GM18868 (cell line): ENCODE data around the gene MRPS10.
"Not testable (repeated sequence)": the region's sequence is repeated elsewhere in the genome, so short reads cannot be mapped to it uniquely, and the experiment has no call there.

Experiments
- ATAC-seq: cut with Tn5 transposase; IDR thresholded peaks from one replicate; pipeline ENCODE4 v1.9.1; 2021; ENCODE audit warnings: mild to moderate bottlenecking, moderate library complexity; ENCODE audit not compliant: unreplicated experiment

MRPS10 gene

DNA sequence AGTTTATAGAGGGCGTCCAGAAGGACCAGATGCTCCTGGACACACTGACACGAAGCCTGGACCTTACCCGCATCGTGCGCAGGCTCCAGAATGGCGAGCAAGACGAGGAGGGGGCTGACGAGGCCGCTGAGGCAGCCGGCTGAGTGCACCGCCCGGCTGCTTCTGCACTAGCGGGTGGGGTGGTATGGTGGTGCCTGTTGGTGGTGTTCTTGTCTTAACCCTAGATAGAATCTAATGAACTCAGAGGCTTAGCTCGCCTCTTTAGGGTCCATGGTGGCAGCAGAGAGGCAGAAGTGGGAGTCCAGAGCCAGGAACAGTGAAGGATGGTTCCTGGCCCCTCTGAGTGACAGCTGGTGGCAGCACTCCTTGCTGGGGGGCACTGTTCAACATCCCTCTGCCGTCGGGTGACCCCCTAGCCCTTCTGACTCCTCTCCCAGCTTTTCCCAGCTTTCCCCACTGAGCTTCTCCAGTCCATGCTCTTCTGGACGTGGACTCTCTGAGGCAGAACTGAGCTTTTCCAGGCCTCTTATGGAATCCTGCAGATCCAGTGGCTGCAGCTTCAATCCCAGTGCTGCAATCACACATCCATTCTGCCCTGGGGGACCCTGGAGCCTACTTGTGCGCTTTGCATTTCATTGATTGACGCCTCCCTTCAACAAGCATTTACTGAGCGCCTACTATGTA is 38.3 kb downstream of the MRPS10 start:
- ATAC-seq, result no peak

DNA sequence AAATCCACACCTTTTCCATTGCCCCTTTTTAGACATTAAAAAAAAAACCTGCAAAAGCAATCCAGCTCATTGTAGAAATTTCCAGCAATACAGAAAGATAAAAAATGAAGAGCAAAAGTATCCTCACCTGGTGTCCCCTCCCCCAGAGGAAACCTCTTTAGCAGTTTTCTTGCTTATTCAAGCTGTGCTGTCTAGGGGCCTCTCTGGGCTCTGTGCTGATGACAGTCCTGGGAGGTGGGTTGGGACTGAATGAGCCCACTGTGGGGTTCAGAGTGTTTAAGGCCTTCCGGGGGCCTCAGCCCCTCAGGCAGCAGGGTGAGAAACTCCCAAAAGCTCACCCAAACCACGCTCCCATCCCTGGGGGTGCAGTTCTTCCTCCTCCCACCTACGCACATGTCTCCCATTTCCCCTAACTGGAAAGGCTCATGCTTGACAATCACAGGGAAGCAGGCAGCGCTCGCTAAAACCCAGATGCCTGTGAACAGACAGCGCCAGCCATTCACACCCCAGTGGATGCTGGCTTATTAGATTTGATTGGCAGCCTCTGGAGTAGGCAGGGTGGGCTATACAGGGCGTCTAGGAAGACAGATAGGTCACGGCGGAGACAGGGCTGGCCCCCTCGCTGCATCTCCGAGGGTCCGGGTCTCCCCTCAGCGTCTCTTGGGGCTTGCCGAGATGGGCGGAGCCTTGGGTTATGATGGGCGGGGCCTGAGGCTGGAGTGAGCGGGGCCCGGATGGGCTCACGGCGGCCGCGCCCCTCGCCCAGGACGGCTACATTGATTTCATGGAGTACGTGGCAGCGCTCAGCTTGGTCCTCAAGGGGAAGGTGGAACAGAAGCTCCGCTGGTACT is 39.9 kb downstream of the MRPS10 start:
- no peak for ATAC-seq

DNA sequence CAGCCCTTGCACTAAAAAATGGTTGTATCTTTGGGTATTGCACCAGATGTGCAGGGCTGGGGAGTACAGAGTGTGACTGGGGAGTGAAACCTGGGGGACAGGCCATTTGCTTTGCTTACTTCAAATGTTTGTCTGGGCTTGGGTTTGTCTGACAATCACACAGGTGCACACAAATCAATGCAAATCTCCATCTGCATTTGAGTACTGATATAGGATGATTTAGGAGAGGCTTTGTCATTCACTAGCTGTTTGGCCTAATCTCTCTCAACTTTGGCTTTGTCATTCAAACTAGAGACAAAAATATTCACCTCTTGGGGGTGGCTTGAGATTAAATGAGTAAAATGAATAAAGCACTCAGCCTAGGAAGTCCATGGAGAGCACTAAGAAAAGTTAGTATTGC is 40.7 kb downstream of the MRPS10 start:
- no peak for ATAC-seq

DNA sequence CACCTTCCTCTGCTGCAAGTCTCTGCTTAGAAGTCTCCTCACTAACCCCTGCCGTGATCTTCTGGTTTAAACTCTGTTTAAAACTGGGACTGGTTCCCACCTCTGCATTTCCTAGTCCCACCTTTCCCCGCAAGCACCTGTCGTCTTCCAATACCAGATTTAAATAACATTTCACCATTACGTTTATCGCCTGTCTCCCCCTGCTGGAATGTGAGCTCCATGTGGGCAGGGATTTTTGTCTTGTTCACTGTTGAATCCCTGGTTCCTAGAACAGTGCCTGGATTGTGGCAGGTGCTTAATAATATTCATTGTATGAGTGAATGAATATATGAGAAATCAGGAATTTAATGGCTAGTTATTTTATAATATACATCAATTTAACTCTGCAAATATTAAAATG is 41.8 kb downstream of the MRPS10 start:
- no peak for ATAC-seq

DNA sequence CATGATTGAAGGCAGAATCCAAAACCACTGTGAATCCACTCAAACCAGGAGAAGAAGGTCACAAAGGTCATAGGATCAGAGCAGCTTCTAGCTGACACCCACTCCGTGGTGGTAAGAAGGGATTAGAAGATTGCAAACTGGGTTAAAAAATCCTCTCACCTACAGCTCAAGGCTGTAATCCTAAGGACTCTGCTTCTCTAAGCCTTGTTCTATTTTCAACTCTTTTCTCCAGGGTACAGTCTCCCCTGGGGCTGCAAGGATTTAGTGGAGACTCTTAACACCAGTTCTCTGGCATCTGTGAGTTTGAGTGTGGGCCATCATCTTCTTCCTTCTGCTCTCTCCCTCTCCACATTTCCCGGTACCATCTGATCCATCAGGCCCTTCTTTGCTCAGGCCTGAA is 44.6 kb downstream of the MRPS10 start, which contains the start of gene GUCA1A:
Gene GUCA1A (plus strand): TSS at position 264 of the 400 bp plus-strand sequence. CDS start 250 bp downstream, outside the sequence.
- no peak for ATAC-seq

DNA sequence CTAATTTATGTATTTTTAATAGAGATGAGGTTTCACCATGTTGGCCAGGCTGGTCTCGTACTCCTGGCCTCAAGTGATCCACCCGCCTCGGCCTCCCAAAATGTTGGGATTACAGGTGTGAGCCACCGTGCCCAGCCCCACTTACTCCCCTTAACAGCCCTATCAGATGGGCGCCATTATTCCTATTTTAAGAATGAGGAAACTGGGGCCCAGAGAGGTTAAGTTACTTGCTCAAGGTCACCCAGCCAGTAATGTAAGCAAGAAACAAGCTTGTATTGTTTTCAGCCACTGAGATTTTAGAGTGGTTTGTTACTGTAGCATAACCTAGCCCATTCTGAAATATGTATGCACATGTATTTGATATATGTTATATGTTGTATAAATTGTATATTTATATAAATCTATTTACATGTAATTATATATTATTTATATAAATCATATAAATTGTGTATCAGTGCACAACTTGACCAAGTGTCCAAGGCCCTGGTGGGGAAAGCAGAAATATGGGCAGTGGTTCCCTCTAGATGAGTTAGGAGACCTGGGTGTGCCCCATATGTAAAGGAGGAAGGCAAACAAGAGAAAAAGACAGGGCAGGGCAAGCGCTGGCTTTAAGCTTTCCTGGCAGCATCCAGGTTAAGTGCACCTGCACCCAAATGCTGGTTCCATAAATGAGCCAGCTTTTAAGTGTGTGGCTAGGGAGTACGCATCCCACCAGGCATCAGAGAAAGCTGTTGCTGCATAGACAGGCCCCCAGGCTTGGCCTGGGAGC is 45.7 kb downstream of the MRPS10 start:
- ATAC-seq, result no peak

DNA sequence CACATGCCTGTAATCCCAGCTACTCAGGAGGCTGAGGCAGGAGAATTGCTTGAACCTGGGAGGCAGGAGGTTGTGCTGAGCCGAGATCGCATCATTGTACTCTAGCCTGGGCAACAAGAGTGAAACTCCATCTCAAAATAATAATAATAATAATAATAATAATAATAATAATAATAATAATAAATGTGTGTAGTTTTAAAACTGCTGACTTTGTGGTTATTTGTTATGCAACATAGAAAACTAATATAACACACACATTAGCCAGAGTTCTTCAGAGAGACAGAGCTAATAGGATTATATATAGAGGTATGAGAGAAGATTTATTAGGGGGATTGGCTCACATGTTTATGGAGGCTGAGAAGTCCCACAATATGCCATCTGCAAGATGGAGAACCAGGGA is 47.9 kb downstream of the MRPS10 start:
- ATAC-seq, result not testable (repeated sequence)

DNA sequence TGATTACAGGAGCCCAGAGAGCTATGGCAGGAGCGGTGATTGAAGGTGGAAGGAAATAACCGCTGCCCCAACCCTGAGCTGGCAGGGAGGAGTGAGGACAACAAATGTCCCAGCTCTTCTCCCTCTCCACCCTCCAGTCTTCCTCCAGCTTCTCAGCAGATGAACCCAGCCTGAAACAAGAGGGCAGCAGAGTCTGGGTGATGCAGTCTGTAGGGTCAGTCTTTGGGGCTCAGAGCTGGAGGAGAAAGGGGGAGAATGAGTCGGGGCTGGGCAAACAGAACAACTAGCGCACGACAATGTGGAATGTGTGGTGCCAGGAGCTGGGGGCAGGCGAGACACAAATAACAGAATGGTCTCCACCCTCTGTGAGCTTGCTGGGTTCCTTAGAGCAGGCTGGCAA is 49.0 kb downstream of the MRPS10 start:
- ATAC-seq, result no peak

DNA sequence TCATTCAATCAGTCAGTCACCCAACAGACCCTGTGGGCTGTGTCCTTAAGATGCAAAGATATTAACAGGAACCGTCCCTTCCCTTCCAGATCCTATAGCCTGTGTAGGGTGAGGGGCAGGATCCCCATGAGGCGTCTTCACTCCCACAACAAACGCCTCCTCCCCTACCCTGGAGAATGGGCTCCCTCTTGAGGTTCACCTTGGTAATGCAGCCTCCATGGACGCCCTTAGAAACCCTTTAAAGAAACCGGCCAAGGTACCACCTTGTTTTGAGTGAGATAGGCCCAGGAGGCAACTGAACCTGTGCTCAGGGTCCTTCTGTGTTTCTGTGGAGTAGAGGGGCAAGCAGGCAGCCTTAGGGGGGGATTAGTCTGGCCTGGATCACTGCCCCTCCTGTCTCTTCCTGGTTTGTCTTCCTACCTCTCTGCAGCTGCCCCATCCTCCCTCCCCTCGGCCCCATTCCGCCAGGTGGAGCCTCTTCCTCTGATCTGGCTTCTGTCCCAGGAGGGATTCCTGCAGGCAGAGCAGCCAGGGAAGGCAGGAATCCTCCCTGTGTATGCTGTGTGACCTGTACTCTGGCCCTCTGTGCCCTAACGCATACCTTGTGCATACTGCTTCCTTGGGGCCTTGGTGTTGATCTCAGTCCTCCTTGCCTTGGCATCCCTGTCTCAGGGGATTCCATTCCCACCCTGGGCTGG is 51.1 kb downstream of the MRPS10 start:
- ATAC-seq, result no peak

DNA sequence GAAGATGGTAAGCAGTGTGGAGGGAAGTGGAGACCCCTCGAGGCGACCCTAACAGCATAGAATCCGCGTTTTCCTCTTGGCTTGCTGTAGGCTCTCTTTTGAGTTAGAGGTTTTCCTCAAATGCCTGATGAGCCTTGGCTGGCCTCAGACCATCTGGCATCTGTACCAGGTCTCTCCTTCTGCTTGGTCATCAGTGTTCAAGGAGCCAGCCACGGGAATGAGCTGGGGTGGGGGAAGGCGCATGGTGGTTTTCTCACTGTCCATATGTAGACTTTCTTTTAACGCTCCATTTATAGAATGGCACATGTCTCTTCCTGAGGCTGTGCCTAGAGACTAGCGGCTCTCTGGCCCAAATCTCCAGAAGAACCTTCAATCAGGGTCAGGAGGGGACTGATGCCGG is 52.6 kb downstream of the MRPS10 start:
- no peak for ATAC-seq

DNA sequence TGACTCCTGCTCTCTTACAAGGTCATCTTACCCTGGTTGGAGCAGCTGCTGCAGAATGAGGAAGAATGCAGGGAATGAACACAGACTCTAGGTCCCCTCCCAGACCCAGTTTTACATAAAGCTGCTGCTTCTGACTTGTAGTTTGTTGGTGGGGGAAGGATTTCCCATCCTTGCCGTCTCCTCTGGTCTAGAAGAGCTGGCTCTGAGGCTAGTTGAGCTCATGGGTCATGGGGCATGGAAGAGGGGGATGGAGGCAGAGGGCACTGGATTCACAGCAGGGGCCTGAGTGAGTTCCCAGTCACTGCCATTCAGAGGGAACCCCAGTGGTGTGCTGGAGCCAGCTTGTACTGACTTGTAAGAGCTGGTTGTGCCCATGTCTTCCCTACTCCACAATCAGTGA is 53.7 kb downstream of the MRPS10 start:
- no peak for ATAC-seq

DNA sequence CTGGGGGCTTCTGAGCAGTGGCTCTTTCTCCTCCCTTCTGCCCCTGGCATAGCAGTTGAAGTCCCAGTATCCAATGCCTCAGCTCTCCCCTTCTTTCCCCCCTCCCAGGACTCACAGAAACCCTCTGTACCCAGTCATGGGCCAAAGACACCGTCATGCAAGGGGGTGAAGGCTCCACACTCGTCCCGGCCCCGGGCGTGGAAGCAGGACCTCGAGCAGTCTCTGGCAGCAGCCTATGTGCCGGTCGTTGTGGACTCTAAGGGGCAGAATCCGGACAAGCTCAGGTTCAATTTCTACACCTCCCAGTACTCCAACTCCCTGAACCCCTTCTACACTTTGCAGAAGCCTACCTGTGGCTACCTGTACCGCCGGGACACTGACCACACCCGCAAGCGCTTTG is 54.8 kb downstream of the MRPS10 start:
- no peak for ATAC-seq

DNA sequence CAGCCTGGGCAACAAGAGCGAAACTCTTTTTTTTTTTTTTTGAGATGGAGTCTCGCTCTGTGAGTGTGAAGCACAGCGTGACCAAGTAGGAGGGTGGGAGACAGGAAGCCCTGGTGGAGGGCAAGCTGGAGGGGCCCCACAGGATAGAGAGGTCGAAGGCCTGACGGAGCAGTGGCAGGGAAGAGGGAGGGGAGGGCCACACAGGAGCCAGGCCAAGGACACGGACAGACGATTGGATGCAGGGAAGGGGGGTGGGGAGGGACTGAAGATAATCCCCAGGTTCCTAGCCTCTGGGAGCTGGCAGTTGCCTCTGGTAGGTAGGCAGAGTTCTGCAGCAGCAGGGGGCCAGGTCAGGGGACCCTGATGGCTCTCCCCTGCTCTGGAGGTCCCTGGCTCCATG is 55.3 kb downstream of the MRPS10 start:
- ATAC-seq, result no peak

DNA sequence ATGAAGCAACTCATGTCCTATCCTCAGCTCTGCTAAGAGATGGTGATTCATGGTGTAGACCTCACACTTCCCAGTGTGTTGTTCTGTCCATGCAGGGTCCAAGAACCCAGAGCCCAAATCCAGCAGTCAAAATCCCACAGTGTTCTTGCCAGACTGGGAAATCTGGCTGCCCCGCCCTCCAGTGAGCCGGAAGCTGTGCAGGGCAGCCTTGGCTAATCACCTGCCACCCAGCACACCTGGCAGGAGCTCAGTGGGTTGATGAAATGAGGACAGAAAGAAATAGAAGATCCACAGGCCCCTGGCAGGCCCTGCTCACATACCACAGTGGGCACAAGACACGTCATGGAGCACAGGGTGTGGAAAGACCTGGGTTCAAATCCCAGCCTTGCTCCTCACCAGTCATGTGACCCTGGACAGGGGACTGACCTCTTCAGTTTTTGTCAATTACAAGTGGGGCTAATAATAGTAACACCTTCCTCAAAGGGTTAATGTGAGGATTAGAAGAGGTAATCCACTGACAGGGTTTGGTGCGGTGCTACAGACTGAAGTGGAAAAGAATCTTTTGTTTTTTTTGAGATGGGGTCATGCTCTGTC is 58.1 kb downstream of the MRPS10 start:
- ATAC-seq, result no peak

DNA sequence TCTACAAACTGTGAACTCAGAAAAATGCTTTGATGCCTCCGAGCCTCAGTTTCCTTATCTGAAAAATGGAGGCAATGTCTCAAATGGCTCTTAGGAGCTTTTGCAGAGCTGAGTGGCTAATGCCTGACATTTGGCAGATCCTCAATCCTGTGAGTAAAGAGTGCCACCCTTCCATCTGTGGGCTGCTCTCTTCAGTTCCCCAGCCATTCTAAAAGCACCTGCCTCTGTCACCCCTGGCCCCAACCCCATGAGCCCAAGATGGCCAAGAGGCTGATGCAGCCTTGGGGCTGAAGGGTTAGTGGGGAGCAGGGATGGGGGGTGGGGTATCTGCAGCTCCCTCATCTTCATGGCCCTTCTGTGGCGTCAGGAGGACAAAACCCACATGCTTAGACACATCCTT is 59.0 kb downstream of the MRPS10 start:
- ATAC-seq, result no peak

DNA sequence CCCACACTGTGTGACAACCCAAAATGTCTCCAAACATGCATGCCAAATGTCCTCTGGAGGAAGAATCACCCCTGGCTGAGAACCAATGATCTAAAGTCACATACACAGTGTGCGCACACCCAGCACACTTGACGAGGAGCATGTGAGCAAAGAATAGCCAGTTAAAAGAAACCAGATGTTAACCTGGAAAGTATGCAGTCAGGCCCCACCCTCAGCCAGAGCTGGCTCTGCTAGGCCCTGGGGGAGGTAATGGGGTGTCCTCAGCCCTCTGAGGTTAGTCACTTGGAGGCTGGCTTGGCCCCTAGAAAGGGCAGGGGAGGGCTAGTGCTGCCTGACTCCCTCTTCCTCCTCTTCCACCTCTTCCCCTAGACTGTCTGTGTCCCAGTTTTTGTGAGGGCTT is 59.6 kb downstream of the MRPS10 start:
- no peak for ATAC-seq
